ENCODE measurements around the gene MTHFSD.

DNA sequence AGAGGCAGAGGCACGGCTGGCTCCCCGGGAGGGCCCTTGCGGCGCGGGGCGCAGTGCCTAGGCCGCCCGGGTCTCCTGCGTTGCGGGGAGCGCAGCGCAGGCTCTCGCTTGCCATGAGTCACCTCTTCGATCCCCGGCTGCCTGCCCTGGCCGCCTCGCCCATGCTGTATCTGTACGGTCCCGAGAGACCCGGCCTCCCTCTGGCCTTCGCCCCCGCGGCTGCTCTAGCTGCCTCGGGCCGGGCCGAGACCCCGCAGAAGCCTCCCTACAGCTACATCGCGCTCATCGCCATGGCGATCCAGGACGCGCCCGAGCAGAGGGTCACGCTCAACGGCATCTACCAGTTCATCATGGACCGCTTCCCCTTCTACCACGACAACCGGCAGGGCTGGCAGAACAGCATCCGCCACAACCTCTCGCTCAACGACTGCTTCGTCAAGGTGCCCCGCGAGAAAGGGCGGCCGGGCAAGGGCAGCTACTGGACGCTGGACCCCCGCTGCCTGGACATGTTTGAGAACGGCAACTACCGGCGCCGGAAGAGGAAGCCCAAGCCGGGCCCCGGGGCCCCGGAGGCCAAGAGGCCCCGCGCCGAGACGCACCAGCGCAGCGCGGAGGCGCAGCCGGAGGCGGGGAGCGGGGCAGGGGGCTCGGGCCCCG, 23.7 kb upstream of the MTHFSD start:
- TF ChIP-seq CTCF (IDR thresholded peaks at IDR 0.05) (no peak), POLR2A (IDR thresholded peaks at IDR 0.05) (no peak)

Measured in right lobe of liver (tissue), 4 donors.